Upper lobe of left lung (tissue), 6 donors: ENCODE data around the gene CST9L. TPM values are rescaled to one million over a fixed set of nuclear protein-coding genes. Genes with fewer than 3 reads are reported as not detected.

Experiments
- ATAC-seq, 2 donors: fragments of 200-7000 bp; cut with Tn5 transposase; one replicate each; pipeline ENCODE4 v1.9.1; 2022; ENCODE audit warnings: mild to moderate bottlenecking in 2 of 2, moderate library complexity in 2 of 2; ENCODE audit not compliant: low FRiP score in 2 of 2
- DNase-seq, 2 donors: peaks; one replicate each; pipeline ENCODE4 v3.0.0-alpha.2; 2019 to 2020
- H3K27ac ChIP-seq, 4 donors: fragments of 200-600 bp; sonication (generic); one replicate each; pipeline ENCODE4 v1.5.1; 2016 to 2019
- H3K27me3 ChIP-seq, 4 donors: fragments of 200-600 bp; sonication (generic); one replicate each; pipeline ENCODE4 v1.5.1; 2017 to 2019
- H3K36me3 ChIP-seq, 4 donors: fragments of 200-600 bp; sonication (generic); one replicate each; pipeline ENCODE4 v1.5.1; 2016 to 2019
- H3K4me1 ChIP-seq, 4 donors: fragments of 200-600 bp; sonication (generic); one replicate each; pipeline ENCODE4 v1.5.1; 2018 to 2019
- H3K4me3 ChIP-seq, 4 donors: fragments of 200-600 bp; sonication (generic); one replicate each; pipeline ENCODE4 v1.5.1; 2017 to 2019; ENCODE audit warnings: mild to moderate bottlenecking in 2 of 4, moderate library complexity in 1 of 4
- H3K9me3 ChIP-seq, 4 donors: fragments of 200-600 bp; sonication (generic); one replicate each; pipeline ENCODE4 v1.5.1; 2018 to 2019
- CTCF ChIP-seq, 6 experiments: fragments of 450-650 bp in 4 of 6; fragments of 200-600 bp in 2 of 6; sonication (generic) in 2 of 6; IDR thresholded peaks; one replicate each; pipeline ENCODE4 v1.5.1; 2016 to 2019; ENCODE audit warnings: antibody characterized with exemption in 6 of 6
- EP300 ChIP-seq, 4 donors: sonication (generic); formaldehyde crosslinking; IDR thresholded peaks; one replicate each; pipeline ENCODE4 v1.5.1; 2017; ENCODE audit warnings: antibody characterized with exemption in 4 of 4, control low read depth in 2 of 4
- POLR2A ChIP-seq, 4 donors: fragments of 450-650 bp; IDR thresholded peaks; one replicate each; pipeline ENCODE4 v1.5.1; 2016 to 2017; ENCODE audit warnings: antibody characterized with exemption in 4 of 4, mild to moderate bottlenecking in 2 of 4
- POLR2AphosphoS5 ChIP-seq, 2 donors: sonication (generic); formaldehyde crosslinking; IDR thresholded peaks; one replicate each; pipeline ENCODE4 v1.5.1; 2017; ENCODE audit warnings: antibody characterized with exemption in 2 of 2
- WGBS, 2 donors: methylation state at CpG; one replicate each; pipeline ENCODE4 v1.1.5; 2017 to 2018; 5-methylcytosine and 5-hydroxymethylcytosine counted together
- total RNA-seq, 6 donors: library from RNA; depleted of rRNA in 4 of 6; stranded (reverse); fragments of >200 nt in 4 of 6; gene quantifications; one replicate each; pipeline versions ENCODE4 v1.1.0 to v1.2.1, GENCODE V29; 2016 to 2021
- donor health status: DM: no; HTN: no; CAD: no; lungs with moderate emphysema.
- donor health status: DM: no; HTN: yes; CAD: no; lungs with severe emphysema.

CST9L gene
- total RNA-seq, 6 donors from 2014 or later, result not detected

DNA sequence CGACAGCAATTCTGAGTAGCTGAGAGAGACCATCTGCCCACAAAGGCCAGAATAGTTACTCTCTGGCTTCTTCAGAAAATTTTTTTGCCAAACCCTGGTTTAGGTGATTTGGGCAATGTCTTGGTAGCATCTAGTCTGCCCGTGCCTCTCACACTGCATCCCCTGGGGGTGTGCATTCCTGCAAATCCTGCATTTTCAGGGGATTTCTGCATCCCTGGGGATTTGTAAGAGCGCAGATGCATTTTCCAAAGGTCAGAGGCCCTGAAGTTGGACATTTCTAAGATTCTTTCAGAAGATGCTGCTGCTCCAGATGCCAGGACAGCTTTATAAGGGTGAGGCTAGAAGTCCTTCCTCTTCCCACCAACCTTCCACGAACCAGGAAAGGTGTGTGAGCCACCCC lies 33.4 kb upstream of the CST9L start:
- H3K27ac ChIP-seq, result no peak overlapping the region
- ATAC-seq (no peak), DNase-seq (no peak)
- H3K9me3 ChIP-seq, result no peaks in the 10 kb centered on the region
- H3K36me3 ChIP-seq, result no peaks in the 10 kb centered on the region
- 70 to 77% methylated on average over 4 of the region's 4 CpGs for WGBS, 2 donors
- TF ChIP-seq POLR2A (IDR thresholded peaks at IDR 0.05) (no peak), EP300 (IDR thresholded peaks at IDR 0.05) (no peak), POLR2AphosphoS5 (IDR thresholded peaks at IDR 0.05) (no peak)
- H3K4me1 ChIP-seq, result peaks cover 0 to 5% (median 0%) of the 10 kb centered on the region in 4 donors
- no peaks in the 10 kb centered on the region for H3K27me3 ChIP-seq
- H3K4me3 ChIP-seq, result no peak overlapping the region

- H3K4me1 ChIP-seq, result no peaks in the 10 kb centered on the region
- TF ChIP-seq EP300 (IDR thresholded peaks at IDR 0.05) (no peak), POLR2A (IDR thresholded peaks at IDR 0.05) (no peak), POLR2AphosphoS5 (IDR thresholded peaks at IDR 0.05) (no peak), CTCF (IDR thresholded peaks at IDR 0.05) (no peak)
- no peaks in the 10 kb centered on the region for H3K36me3 ChIP-seq
- no peak overlapping the region for H3K27ac ChIP-seq
- no peaks in the 10 kb centered on the region for H3K9me3 ChIP-seq
- DNase-seq, result no peak
- no peak for ATAC-seq
- H3K27me3 ChIP-seq, result no peaks in the 10 kb centered on the region
- no peak overlapping the region for H3K4me3 ChIP-seq
Observed at GRCh38 chr20:23598481-23598880, 30.2 kb upstream of the CST9L start.

- no peak for ATAC-seq
- no peaks in the 10 kb centered on the region for H3K9me3 ChIP-seq
- no peak overlapping the region for H3K4me3 ChIP-seq
- no peaks in the 10 kb centered on the region for H3K36me3 ChIP-seq
- H3K27ac ChIP-seq, result no peak overlapping the region
- DNase-seq, result no peak
- 50 to 61% methylated on average over 2 of the region's 2 CpGs for WGBS, 2 donors
- H3K4me1 ChIP-seq, result no peaks in the 10 kb centered on the region
- no peaks in the 10 kb centered on the region for H3K27me3 ChIP-seq
- TF ChIP-seq POLR2A (IDR thresholded peaks at IDR 0.05) (no peak), EP300 (IDR thresholded peaks at IDR 0.05) (no peak), CTCF (IDR thresholded peaks at IDR 0.05) (no peak), POLR2AphosphoS5 (IDR thresholded peaks at IDR 0.05) (no peak)
Observed at GRCh38 chr20:23596579-23597250, 28.4 kb upstream of the CST9L start.

DNA sequence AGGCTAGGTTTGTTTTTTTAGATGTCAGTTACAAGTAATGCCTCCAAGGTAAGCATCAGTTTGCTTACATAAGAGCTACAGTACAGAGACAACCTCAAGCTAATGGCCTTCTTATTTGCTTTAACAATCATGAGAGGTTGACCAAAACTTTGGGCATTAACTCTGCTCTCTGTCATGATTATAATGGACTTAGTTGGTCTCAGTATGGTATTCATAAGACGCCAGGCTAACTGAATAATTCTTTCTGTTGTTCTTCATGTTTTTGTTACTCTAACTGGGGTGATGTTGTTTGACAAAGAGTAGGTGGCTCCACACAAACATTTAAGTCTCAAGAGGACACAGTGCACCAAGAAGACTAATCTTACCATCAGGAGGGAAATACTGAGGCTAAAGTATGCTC lies 27.7 kb upstream of the CST9L start:
- TF ChIP-seq POLR2A (IDR thresholded peaks at IDR 0.05), result no peak
- TF ChIP-seq CTCF (IDR thresholded peaks at IDR 0.05), result no peak
- TF ChIP-seq POLR2AphosphoS5 (IDR thresholded peaks at IDR 0.05), result no peak
- no peak for TF ChIP-seq EP300 (IDR thresholded peaks at IDR 0.05)
- ATAC-seq, result no peak
- no peaks in the 10 kb centered on the region for H3K36me3 ChIP-seq
- DNase-seq, result no peak
- H3K9me3 ChIP-seq, result no peaks in the 10 kb centered on the region
- no peaks in the 10 kb centered on the region for H3K4me1 ChIP-seq
- no peaks in the 10 kb centered on the region for H3K27me3 ChIP-seq
- WGBS, 2 donors, result 74 to 96% methylated on average over 1 of the region's 1 CpG
- H3K4me3 ChIP-seq, result no peak overlapping the region
- H3K27ac ChIP-seq, result no peak overlapping the region

DNA sequence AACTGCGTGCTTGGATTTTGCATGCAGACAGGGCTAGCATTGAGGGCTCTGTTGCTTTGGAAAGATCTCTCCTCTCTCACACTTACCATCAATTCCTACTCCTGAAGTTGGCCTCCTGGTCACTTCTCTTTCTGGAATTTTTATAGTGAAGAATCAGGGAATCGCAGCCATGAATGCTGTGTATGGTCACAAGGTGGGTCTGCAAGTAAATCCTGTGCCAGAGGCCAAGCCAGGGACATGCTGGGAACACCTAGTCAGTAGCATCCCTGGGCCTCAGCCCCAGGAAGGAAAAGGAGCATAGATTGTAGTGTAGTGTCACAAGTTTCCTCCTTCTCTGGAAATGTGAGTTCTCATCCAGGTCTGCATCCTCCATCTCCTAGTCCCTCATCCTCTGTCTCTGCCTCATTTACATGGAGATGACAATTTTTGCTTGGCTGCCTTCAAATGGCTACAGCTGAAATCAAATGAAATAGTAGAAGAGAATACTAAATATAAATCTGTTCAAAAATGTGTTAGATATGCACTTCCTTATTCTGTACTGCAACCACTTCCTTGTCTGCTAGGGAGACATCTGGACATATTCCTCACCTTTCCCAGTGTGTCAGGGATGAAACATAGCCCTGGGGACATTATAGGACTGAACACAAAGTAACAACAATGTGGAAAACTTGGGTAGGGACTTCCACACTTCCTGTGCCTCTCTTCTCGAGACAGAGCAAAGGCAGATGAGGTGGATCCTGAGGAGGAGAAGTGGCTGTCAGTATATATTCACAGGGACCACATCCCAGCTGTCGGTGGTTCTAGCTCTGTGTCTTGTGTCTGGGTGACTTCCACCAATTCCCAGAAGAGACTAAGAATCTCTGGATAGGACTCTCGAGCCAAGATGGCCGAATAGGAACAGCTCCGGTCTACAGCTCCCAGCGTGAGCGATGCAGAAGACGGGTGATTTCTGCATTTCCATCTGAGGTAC lies 20.4 kb upstream of the CST9L start:
- 69 to 88% methylated on average over 4 to 10 of the region's 10 CpGs for WGBS, 2 donors

More for the DNA sequence above, 20.4 kb upstream of the CST9L start:
- TF ChIP-seq POLR2A (IDR thresholded peaks at IDR 0.05) (no peak), CTCF (IDR thresholded peaks at IDR 0.05) (no peak), POLR2AphosphoS5 (IDR thresholded peaks at IDR 0.05) (no peak), EP300 (IDR thresholded peaks at IDR 0.05) (no peak)
- H3K27me3 ChIP-seq, result no peaks in the 10 kb centered on the region
- no peak for DNase-seq
- no peaks in the 10 kb centered on the region for H3K4me1 ChIP-seq
- H3K27ac ChIP-seq, result no peak overlapping the region
- no peak overlapping the region for H3K4me3 ChIP-seq
- no peaks in the 10 kb centered on the region for H3K36me3 ChIP-seq
- no peak for ATAC-seq
- no peaks in the 10 kb centered on the region for H3K9me3 ChIP-seq
